ENCODE data around the gene SCO2.

DNA sequence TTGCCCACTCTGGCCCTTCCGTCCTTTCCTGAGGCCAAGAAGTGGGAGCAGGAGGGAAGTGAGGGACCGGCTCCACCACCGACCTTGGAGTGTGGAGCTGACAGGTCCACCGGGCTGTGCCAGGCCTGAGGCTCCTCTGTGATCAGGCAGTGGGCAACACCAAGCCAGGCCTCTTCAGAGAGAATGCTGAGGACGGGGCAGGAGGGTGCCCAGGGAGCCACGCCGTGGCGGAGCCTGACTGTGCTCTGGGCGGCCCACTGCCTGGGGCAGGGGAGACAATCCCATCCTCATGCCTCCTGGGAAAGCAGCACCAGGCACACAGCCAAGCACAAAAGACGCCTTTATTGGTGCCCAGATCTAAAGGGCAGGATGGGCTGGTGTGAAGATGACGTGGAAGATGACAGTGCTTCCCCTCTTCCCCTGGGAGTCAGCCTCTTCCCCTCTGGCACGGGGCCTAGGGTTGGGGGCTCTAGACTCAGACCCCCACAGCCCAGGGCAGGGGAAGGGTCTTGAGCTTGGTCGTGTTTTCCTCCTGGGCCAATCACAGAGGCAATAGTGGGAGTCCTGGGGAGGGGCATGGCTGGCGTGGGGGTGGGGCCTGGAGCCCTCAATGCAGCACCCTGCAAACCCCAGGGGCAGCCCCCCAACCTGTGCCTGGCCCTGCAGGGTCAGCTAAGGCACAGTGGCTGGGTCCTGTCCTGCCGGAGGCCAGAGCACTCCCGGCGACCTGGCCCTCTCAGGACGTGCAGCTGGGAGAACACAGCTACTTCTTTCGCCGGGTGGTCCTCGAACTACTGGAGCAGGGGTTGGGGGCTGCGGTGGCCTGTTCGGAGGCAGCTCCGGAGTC, 22.5 kb downstream of the SCO2 start:
- TF ChIP-seq CTCF (conservative IDR thresholded peaks at IDR 0.05; ENCODE audit: low read depth, low read length) = no peak
- TF ChIP-seq CEBPB (IDR thresholded peaks at IDR 0.05; ENCODE audit: low read depth, low read length) = no peak
